Smooth muscle cell (in vitro differentiated cells): ENCODE results near the gene KPNA6. TPM values are rescaled to one million over a fixed set of nuclear protein-coding genes. Genes with fewer than 3 reads are reported as not detected.
A peak's percentile ranks its signal among the peaks of the same experiment; 100 is the strongest.
"Not testable (repeated sequence)": the region's sequence is repeated elsewhere in the genome, so short reads cannot be mapped to it uniquely, and the experiment has no call there.

Source experiments
- DNase-seq: peaks from one replicate; lab custom pipeline; 2025; ENCODE audit not compliant: unreplicated experiment; lab: John Stamatoyannopoulos, UW
- H2AFZ ChIP-seq: fragments of 200-600 bp; sonication (generic); 2 replicates; pipeline ENCODE4 v1.6.0; 2016; ENCODE audit warnings: antibody characterized with exemption, low read depth, mild to moderate bottlenecking
- H3F3A ChIP-seq: fragments of 200-600 bp; sonication (generic); 2 replicates; pipeline ENCODE4 v1.6.0; 2017; ENCODE audit warnings: antibody characterized with exemption, low read depth
- H3K27ac ChIP-seq: fragments of 200-600 bp; sonication (generic); 2 replicates; pipeline ENCODE4 v1.5.1; 2016; ENCODE audit warnings: low read depth, mild to moderate bottlenecking
- H3K27me3 ChIP-seq: fragments of 200-600 bp; sonication (generic); 2 replicates; pipeline ENCODE4 v1.6.1; 2016; ENCODE audit warnings: low read depth, mild to moderate bottlenecking
- H3K36me3 ChIP-seq: fragments of 200-600 bp; sonication (generic); 2 replicates; pipeline ENCODE4 v1.5.1; 2016; ENCODE audit warnings: low read depth
- H3K4me1 ChIP-seq: fragments of 200-600 bp; sonication (generic); 2 replicates; pipeline ENCODE4 v1.5.1; 2016; ENCODE audit warnings: low read depth
- H3K4me2 ChIP-seq: fragments of 200-600 bp; sonication (generic); 2 replicates; pipeline ENCODE4 v1.6.0; 2016; ENCODE audit warnings: mild to moderate bottlenecking
- H3K4me3 ChIP-seq: fragments of 200-600 bp; sonication (generic); 2 replicates; pipeline ENCODE4 v1.5.1; 2016; ENCODE audit warnings: mild to moderate bottlenecking
- H3K79me2 ChIP-seq: fragments of 200-600 bp; sonication (generic); 2 replicates; pipeline ENCODE4 v1.6.0; 2016; ENCODE audit warnings: low read depth, mild to moderate bottlenecking
- H3K9ac ChIP-seq: fragments of 200-600 bp; sonication (generic); 2 replicates; pipeline ENCODE4 v1.6.0; 2016; ENCODE audit warnings: low read depth
- H3K9me3 ChIP-seq: fragments of 200-600 bp; sonication (generic); replicated peaks from 2 replicates; pipeline ENCODE4 v1.5.1; 2016; ENCODE audit warnings: low read depth
- H4K20me1 ChIP-seq: fragments of 200-600 bp; sonication (generic); 2 replicates; pipeline ENCODE4 v1.6.0; 2016; ENCODE audit warnings: low read depth
- WGBS: methylation state at CpG from one replicate; pipeline ENCODE4 v1.1.7; 2016; ENCODE audit warnings: low lambda C conversion rate; 5-methylcytosine and 5-hydroxymethylcytosine counted together
- polyA plus RNA-seq: library from polyadenylated mRNA; unstranded; fragments of >200 nt; fragmentation: Nextera tagmentation; extraction: Ambion mirVana; gene quantifications from 2 replicates; pipeline ENCODE4 v1.2.1, GENCODE V29; 2016
- total RNA-seq: library from RNA; depleted of rRNA; stranded (reverse); fragments of >200 nt; gene quantifications from 2 replicates; pipeline ENCODE4 v1.2.3, GENCODE V29; 2014
- TF ChIP-seq, protein P1 (sequence below): fragments of 200-600 bp; sonication (generic); IDR thresholded peaks from 2 replicates; pipeline ENCODE4 v1.5.1; 2017; ENCODE audit warnings: borderline replicate concordance, mild to moderate bottlenecking, antibody characterized with exemption; ENCODE audit not compliant: insufficient read depth, poor library complexity, severe bottlenecking

Gene KPNA6
- total and polyA plus RNA-seq, 2 experiments from 2014 or later, result 29.1 to 35.8 TPM

DNA sequence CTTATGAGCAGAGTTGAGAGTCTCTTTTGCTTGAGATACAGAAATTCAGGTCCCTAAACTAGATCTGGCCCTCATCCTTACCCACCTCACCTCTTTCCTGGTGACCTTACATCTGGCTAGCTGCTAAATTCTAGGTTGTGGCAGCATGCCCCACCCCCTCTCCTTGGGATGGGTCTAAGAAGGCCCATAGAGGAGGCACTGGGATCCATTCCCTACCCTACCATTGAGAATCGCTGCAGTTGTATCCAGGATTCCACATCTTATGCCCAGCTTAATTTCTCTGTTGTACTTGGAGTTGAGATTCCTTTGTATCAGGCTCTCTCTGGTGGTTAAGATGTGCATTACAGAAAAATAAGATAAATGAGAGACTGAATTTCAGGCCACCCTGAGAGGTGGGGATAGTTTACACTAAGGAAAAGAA, 44.6 kb upstream of the KPNA6 start:
- Histone ChIP-seq H3K27me3 (no peaks in the 10 kb centered on the region), H3K4me3 (no peak overlapping the region), H3K27ac (peak overlapping the region; percentile 94), H3K4me2 (peak overlapping the region; percentile 60), H3K79me2 (no peaks in the 10 kb centered on the region), H3K36me3 (peaks cover 7% of the 10 kb centered on the region), H3K4me1 (peaks cover 13% of the 10 kb centered on the region), H3F3A (peaks cover 49% of the 10 kb centered on the region), H4K20me1 (peaks cover 51% of the 10 kb centered on the region), H2AFZ (no peak overlapping the region), H3K9ac (peak overlapping the region; percentile 68), H3K9me3 (no peaks in the 10 kb centered on the region)
- WGBS, result 77% methylated on average over 1 of the region's 1 CpG
- no peak for DNase-seq
- TF ChIP-seq, protein P1, sequence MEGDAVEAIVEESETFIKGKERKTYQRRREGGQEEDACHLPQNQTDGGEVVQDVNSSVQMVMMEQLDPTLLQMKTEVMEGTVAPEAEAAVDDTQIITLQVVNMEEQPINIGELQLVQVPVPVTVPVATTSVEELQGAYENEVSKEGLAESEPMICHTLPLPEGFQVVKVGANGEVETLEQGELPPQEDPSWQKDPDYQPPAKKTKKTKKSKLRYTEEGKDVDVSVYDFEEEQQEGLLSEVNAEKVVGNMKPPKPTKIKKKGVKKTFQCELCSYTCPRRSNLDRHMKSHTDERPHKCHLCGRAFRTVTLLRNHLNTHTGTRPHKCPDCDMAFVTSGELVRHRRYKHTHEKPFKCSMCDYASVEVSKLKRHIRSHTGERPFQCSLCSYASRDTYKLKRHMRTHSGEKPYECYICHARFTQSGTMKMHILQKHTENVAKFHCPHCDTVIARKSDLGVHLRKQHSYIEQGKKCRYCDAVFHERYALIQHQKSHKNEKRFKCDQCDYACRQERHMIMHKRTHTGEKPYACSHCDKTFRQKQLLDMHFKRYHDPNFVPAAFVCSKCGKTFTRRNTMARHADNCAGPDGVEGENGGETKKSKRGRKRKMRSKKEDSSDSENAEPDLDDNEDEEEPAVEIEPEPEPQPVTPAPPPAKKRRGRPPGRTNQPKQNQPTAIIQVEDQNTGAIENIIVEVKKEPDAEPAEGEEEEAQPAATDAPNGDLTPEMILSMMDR, result peak; percentile 41

DNA sequence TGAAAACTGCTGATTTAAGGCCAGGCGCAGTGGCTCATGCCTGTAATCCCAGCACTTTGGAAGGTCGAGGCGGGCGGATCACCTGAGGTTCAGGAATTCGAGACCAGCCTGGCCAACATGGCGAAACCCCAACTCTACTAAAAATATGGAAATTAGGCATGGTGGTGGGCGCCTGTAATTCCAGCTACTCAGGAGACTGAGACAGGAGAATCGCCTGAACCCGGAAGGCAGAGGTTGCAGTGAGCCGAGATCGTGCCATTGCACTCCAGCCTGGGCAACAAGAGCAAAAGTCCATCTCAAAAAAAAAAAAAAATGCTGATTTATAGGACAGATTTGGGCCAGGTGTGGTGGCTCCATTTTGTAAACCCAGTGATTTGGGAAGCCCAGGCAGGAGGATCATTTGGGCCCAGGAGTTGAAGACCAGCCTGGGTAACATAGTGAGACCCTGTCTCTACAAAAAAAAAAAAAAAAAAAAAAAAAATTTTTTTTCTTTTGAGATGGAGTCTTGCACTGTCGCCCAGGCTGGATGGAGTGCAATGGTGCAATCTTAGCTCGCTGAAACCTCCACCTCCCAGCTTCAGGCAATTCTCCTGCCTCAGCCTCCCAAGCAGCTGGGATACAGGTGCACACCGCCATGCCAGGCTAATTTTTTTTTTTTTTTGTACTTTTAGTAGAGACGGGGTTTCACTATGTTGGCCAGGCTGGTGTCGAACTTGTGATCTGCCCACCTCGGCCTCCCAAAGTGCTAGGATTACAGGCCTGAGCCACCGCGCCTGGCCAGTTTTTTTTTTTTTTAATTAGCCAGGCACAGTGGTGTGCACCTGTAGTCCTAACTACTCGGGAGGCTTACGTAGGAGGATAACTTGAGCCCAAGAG, 42.0 kb upstream of the KPNA6 start:
- H3K9me3 ChIP-seq, H3K27me3 ChIP-seq, H3K4me2 ChIP-seq, H3K27ac ChIP-seq, H2AFZ ChIP-seq, H3K36me3 ChIP-seq, DNase-seq, H3K9ac ChIP-seq, H3K4me3 ChIP-seq, H3K79me2 ChIP-seq: not testable (repeated sequence)
- peaks cover 25% of the 10 kb centered on the region for H3K4me1 ChIP-seq
- peaks cover 32% of the 10 kb centered on the region for H4K20me1 ChIP-seq
- 89% methylated on average over 20 of the region's 21 CpGs for WGBS
- H3F3A ChIP-seq, result peaks cover 53% of the 10 kb centered on the region

DNA sequence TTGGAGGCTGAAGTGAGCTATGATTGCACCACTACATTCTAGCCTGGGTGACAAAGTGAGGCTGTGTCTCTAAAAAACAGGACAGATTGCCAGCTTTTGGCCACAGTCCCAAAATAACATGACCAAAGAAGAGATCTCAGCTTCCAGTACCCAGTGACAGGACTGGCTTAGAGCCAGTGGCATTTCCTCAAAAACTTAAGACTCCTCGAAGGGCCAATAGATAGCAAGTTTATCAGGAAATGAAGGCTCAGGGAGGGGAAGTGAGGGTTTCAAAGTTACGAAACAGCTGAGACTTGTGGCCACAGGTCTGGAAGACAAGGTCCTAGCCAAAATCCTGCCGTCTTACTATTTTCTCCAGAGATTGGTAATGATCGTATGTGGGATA, 41.4 kb upstream of the KPNA6 start:
- no peak overlapping the region for H2AFZ ChIP-seq

DNA sequence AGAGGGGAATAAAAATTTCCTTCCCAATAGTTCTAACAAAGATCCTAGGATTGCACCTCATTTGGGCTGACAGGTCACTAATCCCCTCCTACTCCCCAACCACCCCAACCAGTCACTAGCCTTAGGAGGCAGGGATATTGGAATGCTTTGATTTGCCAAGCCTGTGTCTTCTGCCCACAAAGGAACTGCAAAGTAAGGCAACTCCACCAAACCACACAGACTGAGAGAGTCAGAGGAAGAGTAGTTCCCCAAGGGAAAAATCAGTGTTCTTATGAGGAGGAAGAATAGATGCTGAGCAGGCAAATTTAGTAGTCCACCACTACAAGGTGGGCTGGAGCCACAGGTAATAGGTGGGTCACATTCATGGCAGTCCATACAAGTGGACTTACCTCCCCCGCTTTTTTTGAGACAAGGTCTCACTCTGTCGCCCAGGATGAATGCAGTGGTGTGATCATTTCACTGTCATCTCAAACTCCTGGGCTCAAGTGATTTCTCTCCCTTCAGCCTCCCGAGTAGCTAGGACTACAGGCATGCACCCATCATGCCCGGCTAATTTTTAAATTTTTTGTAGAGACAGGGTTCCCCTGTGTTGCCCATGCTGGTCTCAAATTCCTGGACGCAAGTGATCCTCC, 38.8 kb upstream of the KPNA6 start:
- Histone ChIP-seq H3K9me3 (no peaks in the 10 kb centered on the region), H4K20me1 (peaks cover 5% of the 10 kb centered on the region), H3K36me3 (no peaks in the 10 kb centered on the region), H3K4me2 (peak overlapping the region; percentile 65), H3F3A (peaks cover 35% of the 10 kb centered on the region), H3K9ac (no peak overlapping the region), H3K4me3 (no peak overlapping the region), H3K27me3 (no peaks in the 10 kb centered on the region), H3K27ac (peak overlapping the region; percentile 74), H2AFZ (no peak overlapping the region), H3K79me2 (peaks cover 3% of the 10 kb centered on the region), H3K4me1 (peaks cover 19% of the 10 kb centered on the region)
- 64% methylated on average over 5 of the region's 5 CpGs for WGBS
- TF ChIP-seq, protein P1, result no peak
- no peak for DNase-seq

More for the DNA sequence above, 41.4 kb upstream of the KPNA6 start:
- H3K9ac ChIP-seq, result no peak overlapping the region
- no peak overlapping the region for H3K4me2 ChIP-seq
- no peaks in the 10 kb centered on the region for H3K79me2 ChIP-seq
- no peak overlapping the region for H3K27ac ChIP-seq
- H3F3A ChIP-seq, result peaks cover 47% of the 10 kb centered on the region
- H3K27me3 ChIP-seq, result no peaks in the 10 kb centered on the region
- 29% methylated on average over 4 of the region's 4 CpGs for WGBS
- H3K9me3 ChIP-seq, result no peaks in the 10 kb centered on the region
- H3K4me1 ChIP-seq, result peaks cover 25% of the 10 kb centered on the region
- H3K36me3 ChIP-seq, result no peaks in the 10 kb centered on the region
- H4K20me1 ChIP-seq, result peaks cover 25% of the 10 kb centered on the region
- DNase-seq, result no peak
- H3K4me3 ChIP-seq, result no peak overlapping the region
- TF ChIP-seq, protein P1, result no peak
